ENCODE results near the gene IL32. TPM values are rescaled to one million over a fixed set of nuclear protein-coding genes. Genes with fewer than 3 reads are reported as not detected.

The IL32 gene
- total RNA-seq, 1 donor from 2014 or later, result 1.4 TPM

GRCh38 chr16:3044708-3045107, 20.7 kb upstream of the IL32 start:
- TF ChIP-seq EZH2phosphoT487 (IDR thresholded peaks at IDR 0.05), result no peak
- no peak overlapping the region for H3K4me2 ChIP-seq
- no peaks in the 10 kb centered on the region for H3K4me1 ChIP-seq
- H3K9ac ChIP-seq, result no peak overlapping the region
- no peak overlapping the region for H3K27ac ChIP-seq
- no peaks in the 10 kb centered on the region for H3K36me3 ChIP-seq
- Mint-ChIP-seq H3K4me3 (peak overlapping the region; percentile 86), H3K36me3 (no peaks in the 10 kb centered on the region), H3K4me1 (peaks cover 5% of the 10 kb centered on the region), H3K27me3 (ENCODE audit: insufficient read depth, low read depth) (peaks cover 46% of the 10 kb centered on the region), H3K9me3 (no peaks in the 10 kb centered on the region), H3K27ac (no peak overlapping the region)
- H3K79me2 ChIP-seq (ENCODE audit: low read depth), result no peaks in the 10 kb centered on the region
- peaks cover 13% of the 10 kb centered on the region for H4K20me1 ChIP-seq (ENCODE audit: low read depth)
- no peak for DNase-seq (ENCODE audit: low spot score)
- H2AFZ ChIP-seq (replicated peaks), result no peak overlapping the region
- H3K4me3 ChIP-seq, result no peak overlapping the region
- peaks cover 30% of the 10 kb centered on the region for H3F3A ChIP-seq (ENCODE audit: low read depth)
- H3K9me3 ChIP-seq (ENCODE audit: low read depth), result no peaks in the 10 kb centered on the region
- peaks cover 96% of the 10 kb centered on the region for H3K27me3 ChIP-seq

- peak within 1 kb of the TSS; percentile 55 for H2AFZ ChIP-seq (replicated peaks)
- Mint-ChIP-seq H3K27me3 (ENCODE audit: insufficient read depth, low read depth) (peaks cover 42% of the 10 kb centered on the region), H3K36me3 (no peaks in the 10 kb centered on the region), H3K4me1 (peaks cover 5% of the 10 kb centered on the region), H3K9me3 (no peaks in the 10 kb centered on the region), H3K27ac (no peak within 1 kb of the TSS), H3K4me3 (peak within 1 kb of the TSS; percentile 86)
- peak; percentile 81 for TF ChIP-seq EZH2 (IDR thresholded peaks at IDR 0.05)
- TF ChIP-seq EZH2phosphoT487 (IDR thresholded peaks at IDR 0.05), result peak; percentile 50
- TF ChIP-seq CTCF (IDR thresholded peaks at IDR 0.05), result no peak
- peak; percentile 66 for DNase-seq (ENCODE audit: low spot score)
- H3K27ac ChIP-seq, result no peak within 1 kb of the TSS
- H3K4me3 ChIP-seq, result peak within 1 kb of the TSS; percentile 58
- no peaks in the 10 kb centered on the region for H3K36me3 ChIP-seq
- H3K9me3 ChIP-seq (ENCODE audit: low read depth), result no peaks in the 10 kb centered on the region
- no peaks in the 10 kb centered on the region for H3K79me2 ChIP-seq (ENCODE audit: low read depth)
- H4K20me1 ChIP-seq (ENCODE audit: low read depth), result peaks cover 13% of the 10 kb centered on the region
- H3K27me3 ChIP-seq, result peaks cover 97% of the 10 kb centered on the region
- peak within 1 kb of the TSS; percentile 91 for H3K4me2 ChIP-seq
- H3K9ac ChIP-seq, result no peak within 1 kb of the TSS
- peaks cover 30% of the 10 kb centered on the region for H3F3A ChIP-seq (ENCODE audit: low read depth)
- H3K4me1 ChIP-seq, result no peaks in the 10 kb centered on the region
Measured at GRCh38 chr16:3045758-3046640, 19.4 kb upstream of the IL32 start, which contains the start of gene MMP25. MMP25 (plus strand) TSS chr16:3046561; CDS start chr16:3046918, 357 bp downstream.

DNA sequence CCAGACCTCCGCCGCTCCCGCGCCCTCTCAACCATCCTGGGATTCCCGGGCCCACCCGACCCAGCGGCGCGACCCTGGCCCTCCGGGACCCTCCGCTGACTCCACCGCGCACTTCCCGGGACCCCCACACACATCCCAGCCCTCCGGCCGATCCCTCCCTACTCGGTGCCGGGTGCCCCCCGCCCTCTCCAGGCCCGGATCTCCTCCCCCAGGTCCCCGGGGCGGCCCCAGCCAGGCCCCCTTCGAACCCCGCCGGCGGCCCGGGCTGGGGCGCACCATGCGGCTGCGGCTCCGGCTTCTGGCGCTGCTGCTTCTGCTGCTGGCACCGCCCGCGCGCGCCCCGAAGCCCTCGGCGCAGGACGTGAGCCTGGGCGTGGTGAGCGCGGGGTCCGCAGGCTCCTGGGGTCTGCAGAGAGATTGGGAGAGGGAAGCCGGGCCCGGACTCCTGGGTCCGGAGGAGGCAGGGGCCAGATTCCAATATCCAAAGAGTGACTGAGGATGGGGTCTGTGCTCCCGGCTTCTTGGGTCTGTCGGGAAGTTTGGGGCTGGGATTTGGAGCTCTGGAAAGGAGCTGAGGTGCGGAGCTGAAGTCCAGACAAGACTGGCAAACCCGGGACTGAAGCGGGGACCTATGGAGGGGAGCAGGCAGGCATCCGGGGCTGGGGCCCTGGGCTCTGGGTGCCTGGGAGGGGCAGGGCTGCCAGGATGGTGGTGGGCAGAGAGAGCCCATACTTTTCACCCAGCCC, 18.6 kb upstream of the IL32 start:
- peak; percentile 61 for DNase-seq (ENCODE audit: low spot score)
- Histone ChIP-seq H3K27ac (no peak overlapping the region), H3K36me3 (no peaks in the 10 kb centered on the region), H3K9me3 (ENCODE audit: low read depth) (no peaks in the 10 kb centered on the region), H3F3A (ENCODE audit: low read depth) (peaks cover 30% of the 10 kb centered on the region), H2AFZ (replicated peaks) (peak overlapping the region; percentile 55), H4K20me1 (ENCODE audit: low read depth) (peaks cover 13% of the 10 kb centered on the region), H3K4me3 (peak overlapping the region; percentile 58), H3K79me2 (ENCODE audit: low read depth) (no peaks in the 10 kb centered on the region), H3K27me3 (peaks cover 93% of the 10 kb centered on the region), H3K4me2 (peak overlapping the region; percentile 91), H3K9ac (no peak overlapping the region), H3K4me1 (no peaks in the 10 kb centered on the region)
- Mint-ChIP-seq H3K27ac (no peak overlapping the region), H3K9me3 (no peaks in the 10 kb centered on the region), H3K4me1 (peaks cover 5% of the 10 kb centered on the region), H3K27me3 (ENCODE audit: insufficient read depth, low read depth) (peaks cover 45% of the 10 kb centered on the region), H3K36me3 (no peaks in the 10 kb centered on the region), H3K4me3 (peak overlapping the region; percentile 80)
- TF ChIP-seq EZH2phosphoT487 (IDR thresholded peaks at IDR 0.05) (peak; percentile 87), CTCF (IDR thresholded peaks at IDR 0.05) (no peak), EZH2 (IDR thresholded peaks at IDR 0.05) (peak; percentile 92)

All from neural progenitor cell (in vitro differentiated cells).